Fibroblast of pulmonary artery (primary cell): ENCODE measurements around the gene RIMBP3B.
"Not testable (repeated sequence)": the region's sequence is repeated elsewhere in the genome, so short reads cannot be mapped to it uniquely, and the experiment has no call there.

Experiments
- DNase-seq: peaks from one replicate; pipeline ENCODE4 v3.0.0-alpha.2; 2010; ENCODE audit warnings: low read depth
- H3K4me3 ChIP-seq: replicated peaks from 2 replicates; pipeline ENCODE4 v1.5.1; 2011; ENCODE audit warnings: low read depth, mild to moderate bottlenecking, control low read depth, low read length, moderate library complexity

Gene RIMBP3B

GRCh38 chr22:21402763-21403314, 19.3 kb downstream of the RIMBP3B start:
- DNase-seq, H3K4me3 ChIP-seq: not testable (repeated sequence)

DNA sequence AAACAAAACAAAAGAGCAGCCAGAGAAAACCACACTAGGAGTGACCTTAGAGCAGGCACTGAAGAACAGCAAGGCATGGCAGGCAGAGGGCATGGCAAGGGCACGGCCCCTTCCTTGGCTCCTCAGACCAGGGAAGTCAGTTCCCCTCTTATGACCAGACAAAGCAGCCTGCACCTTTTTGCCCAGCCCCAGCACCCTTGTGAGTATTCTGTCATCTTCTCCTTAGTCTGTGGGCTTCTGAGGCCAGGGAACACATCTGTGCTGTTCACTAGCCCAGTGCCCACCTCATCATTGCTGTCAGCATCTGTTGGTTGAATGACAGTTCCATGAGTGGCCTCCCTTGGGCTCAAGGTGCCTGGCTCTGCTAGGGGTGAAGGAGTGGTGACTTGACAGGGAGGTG, 23.6 kb downstream of the RIMBP3B start:
- H3K4me3 ChIP-seq, DNase-seq: not testable (repeated sequence)

- DNase-seq, H3K4me3 ChIP-seq: not testable (repeated sequence)
These were observed 24.2 kb downstream of the RIMBP3B start for GRCh38 chr22:21407792-21408191.

- not testable (repeated sequence) for DNase-seq, H3K4me3 ChIP-seq
These were observed 32.8 kb downstream of the RIMBP3B start for GRCh38 chr22:21416375-21416774.

- not testable (repeated sequence) for DNase-seq
- H3K4me3 ChIP-seq, result peak within 1 kb of the TSS; percentile 52
These were observed 33.7 kb downstream of the RIMBP3B start, which contains the start of gene HIC2 for GRCh38 chr22:21417227-21417746. Gene HIC2, plus strand, starts transcription at chr22:21417371. Its CDS starts 25,461 bp downstream, at chr22:21442832.

DNA sequence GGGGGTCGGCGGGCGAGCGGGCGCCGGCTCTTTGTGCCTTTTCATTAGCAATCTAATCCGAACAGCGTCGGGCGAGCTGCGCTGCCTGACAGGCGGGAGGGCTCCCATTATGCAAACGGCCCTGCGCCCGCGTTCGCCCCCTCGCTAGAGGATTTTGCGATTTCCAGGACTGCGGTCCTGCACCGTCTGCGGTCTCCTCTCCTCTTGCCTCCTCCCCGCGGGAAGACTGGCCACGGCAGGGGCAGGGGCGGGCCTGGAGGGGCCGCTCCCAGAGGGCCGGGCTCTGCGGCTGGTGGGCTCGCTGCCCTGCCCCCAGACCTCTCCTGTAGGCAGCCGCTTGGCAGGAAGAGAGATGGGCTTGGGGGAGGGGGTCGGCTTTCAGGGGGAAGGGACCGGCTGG, 34.3 kb downstream of the RIMBP3B start:
- H3K4me3 ChIP-seq, result peak overlapping the region; percentile 52

GRCh38 chr22:21418974-21419638, 35.6 kb downstream of the RIMBP3B start:
- DNase-seq, H3K4me3 ChIP-seq: not testable (repeated sequence)

More for the DNA sequence above, 34.3 kb downstream of the RIMBP3B start:
- not testable (repeated sequence) for DNase-seq

DNA sequence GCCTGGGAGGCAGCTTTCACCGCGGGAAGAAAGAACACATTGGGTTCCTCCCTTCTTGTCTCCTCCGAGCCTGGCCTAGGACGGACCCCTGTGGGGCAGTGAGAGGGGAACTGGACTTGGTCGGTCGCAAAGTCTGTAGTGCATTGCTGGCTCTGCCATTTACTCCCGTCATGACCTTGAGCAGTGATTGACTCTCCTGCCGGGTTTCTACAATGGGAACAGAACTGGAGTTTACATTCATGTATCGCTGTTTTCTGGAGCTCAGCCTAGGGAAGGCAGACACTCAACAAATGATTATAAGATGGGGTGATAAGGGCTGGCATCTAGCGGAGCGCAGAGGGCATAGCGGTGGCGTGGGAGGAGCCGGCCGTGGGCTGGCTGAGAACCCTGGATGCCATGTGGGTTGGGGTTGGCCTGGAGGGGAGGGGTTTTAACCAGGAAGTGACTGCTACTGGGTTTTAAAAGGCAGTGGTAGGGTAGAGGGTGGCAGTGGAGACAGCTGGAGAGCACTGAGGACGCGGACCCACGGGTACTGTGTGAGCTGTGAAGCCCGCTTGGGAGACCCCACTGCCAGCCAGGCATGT, 36.7 kb downstream of the RIMBP3B start:
- H3K4me3 ChIP-seq, DNase-seq: not testable (repeated sequence)

DNA sequence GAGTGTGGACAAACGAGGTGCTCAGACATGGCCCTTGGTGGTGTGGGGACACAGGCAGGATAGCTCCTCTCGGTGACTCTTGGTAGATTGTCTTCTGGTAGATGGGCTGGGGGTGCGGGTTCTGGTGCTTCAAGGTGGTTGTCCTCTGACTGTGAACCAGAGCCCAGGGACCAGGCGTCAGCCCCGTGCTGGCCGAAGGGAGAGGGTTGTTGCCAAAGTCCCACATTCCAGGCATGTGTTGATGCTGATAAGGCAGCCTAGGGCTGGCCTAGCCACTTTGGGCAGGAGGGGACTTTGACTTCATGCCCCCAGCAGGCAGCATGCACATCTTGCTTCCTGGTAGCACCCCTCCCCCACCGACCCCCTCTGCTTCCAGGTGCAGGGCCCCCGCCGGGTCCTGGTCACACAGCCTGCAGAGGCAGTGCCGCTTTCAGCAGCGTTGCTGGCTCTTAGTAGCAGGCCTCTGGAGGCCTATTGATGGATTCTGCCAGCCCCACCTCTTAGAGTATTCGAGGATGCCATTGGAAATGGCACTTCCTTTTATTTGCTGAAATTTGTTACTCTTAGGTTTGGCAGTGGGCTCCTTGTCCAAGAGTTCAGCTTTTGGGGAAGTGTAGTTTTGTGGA, 40.6 kb downstream of the RIMBP3B start:
- not testable (repeated sequence) for DNase-seq, H3K4me3 ChIP-seq

DNA sequence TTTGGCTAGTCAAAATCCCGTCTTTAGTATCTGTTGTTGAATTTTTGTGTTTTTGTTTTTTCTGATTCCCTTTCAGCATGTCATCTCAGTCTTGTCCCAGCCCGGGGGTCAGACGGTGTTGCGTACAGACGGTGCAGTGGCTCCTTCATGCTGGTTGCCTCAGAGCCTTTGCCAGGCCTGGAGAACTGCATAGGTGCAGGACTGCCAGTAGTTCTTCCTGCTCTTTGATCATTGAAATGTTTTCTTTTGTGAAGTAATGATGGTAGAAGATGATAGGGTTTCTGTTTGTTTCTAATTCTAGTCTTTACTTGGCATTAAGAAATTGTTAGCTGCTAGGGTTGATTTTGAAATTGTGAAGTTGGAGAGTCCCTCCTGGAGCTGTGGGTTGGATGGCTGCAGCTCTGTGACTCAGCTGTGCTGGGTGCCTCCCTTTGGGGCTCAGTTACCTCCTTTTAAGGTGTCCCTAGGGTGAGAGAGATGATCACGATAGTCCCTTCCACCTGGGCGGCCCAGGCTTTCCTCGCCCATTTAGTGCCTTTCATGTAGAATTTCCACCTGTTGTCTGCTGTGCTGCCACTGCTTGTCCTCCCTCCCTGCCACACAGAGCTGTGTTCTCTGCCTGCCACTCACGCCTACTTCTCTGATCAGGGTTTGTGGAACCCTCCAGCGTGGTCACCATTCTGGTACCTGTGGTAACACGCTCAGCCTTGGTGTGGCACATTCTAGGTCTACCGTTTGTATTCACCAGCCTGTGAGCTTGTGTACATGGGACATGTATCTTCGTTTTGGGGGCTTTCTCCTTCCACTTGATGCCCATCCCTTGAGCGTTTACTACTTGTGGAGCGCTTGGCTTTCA, 51.1 kb downstream of the RIMBP3B start:
- not testable (repeated sequence) for DNase-seq, H3K4me3 ChIP-seq

DNA sequence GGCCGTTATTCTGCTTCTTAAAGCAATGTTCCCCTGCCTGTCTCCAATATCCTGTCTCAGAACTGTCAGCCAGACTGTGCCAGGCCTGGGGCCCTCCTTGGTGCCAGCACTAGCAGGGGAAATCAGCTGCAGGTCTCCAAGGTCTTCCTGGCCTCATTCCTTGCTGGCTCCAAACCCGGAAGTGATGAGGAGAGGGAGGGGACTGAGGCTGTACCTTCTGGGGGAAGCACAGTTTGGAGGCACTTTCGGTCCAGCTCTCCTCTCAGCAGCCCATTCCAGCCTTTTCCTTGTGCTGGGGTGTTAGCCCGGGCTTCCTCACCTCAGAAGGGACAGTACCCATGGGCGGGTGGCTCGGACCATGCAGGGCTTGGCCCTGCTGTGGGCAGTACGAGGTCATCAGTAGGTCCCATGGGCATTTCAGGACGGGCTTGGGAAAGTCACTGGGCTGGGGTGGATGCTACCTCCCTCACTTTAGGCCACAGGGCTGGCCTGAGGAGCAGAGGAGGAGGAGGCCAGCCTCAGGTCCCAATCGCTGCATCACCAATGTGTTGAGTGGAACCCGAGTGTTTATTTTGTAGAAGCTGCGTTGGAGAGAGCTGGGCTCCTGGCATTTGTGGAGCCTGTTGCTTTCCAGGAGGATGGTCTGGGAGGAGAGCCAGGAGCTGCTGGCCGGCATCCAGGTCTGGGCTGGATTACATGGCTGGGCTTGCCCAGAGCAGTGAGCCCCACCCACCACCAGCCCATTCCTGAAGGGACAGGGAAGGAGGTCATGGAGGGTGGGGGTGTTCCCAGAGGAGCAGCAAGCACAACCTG, 52.7 kb downstream of the RIMBP3B start:
- H3K4me3 ChIP-seq, DNase-seq: not testable (repeated sequence)

DNA sequence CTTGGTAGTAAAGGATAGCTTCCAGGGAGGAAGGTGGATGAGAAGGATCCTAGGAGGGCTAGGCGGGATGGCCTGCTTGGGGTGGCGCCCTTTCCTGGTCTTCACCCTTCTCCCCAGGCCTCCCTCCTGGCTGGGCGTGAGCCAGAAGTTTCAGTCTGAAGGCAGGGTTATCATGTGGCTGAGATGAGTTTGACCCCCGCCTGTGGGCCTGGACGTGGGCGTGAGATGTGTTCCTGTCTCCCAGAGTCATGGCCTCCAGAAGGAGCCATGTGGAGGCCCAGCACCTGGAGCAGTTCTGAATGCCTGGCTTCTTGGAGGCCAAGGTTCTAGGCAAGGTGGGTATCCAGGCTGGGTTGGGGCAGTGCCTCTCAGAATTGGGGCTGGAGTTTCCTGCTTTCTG, 54.5 kb downstream of the RIMBP3B start:
- not testable (repeated sequence) for DNase-seq, H3K4me3 ChIP-seq
